H1 (cell line): ENCODE measurements around the gene MTHFS. TPM values are rescaled to one million over a fixed set of nuclear protein-coding genes. Genes with fewer than 3 reads are reported as not detected.

ENCODE experiments used
- CTCF ChIA-PET: fragments of 300-600 bp; sonication (Branson Sonifier 250); formaldehyde crosslinking; loops from one replicate; lab custom pipeline; 2021; ENCODE audit not compliant: partially characterized antibody; lab: Charles Lee
- POLR2A ChIA-PET: fragments of 300-600 bp; sonication (Branson Sonifier 250); formaldehyde crosslinking; loops from one replicate; lab custom pipeline; 2021; ENCODE audit warnings: inconsistent platforms; ENCODE audit not compliant: partially characterized antibody; lab: Charles Lee
- DNase-seq, 2 experiments: peaks; one replicate each; pipeline versions ENCODE4 v3.0.0 to v3.0.0-alpha.2; 2010 to 2022; ENCODE audit warnings: low spot score in 2 of 2, low read depth in 1 of 2, mixed read lengths in 1 of 2
- FAIRE-seq: peaks from 2 replicates; lab custom pipeline; 2011; peaks lifted over from hg19 to GRCh38; lab: Jason Lieb, UNC
- H2AFZ ChIP-seq: 2 replicates; pipeline ENCODE4 v1.8.1; 2012; ENCODE audit warnings: low read length, inconsistent platforms
- H2AK5ac ChIP-seq: 2 replicates; pipeline ENCODE4 v1.6.1; 2013; ENCODE audit warnings: low read depth, low read length
- H2BK120ac ChIP-seq: replicated peaks from 2 replicates; pipeline ENCODE3; 2013; ENCODE audit warnings: low read depth, low read length, inconsistent platforms
- H2BK12ac ChIP-seq: 2 replicates; pipeline ENCODE4 v1.6.1; 2013; ENCODE audit warnings: low read depth, low read length
- H2BK15ac ChIP-seq: 2 replicates; pipeline ENCODE4 v1.6.1; 2013; ENCODE audit warnings: low read length
- H2BK20ac ChIP-seq: 2 replicates; pipeline ENCODE4 v1.6.1; 2013; ENCODE audit warnings: low read length
- H2BK5ac ChIP-seq: 2 replicates; pipeline ENCODE4 v1.6.1; 2013; ENCODE audit warnings: low read depth, low read length
- H3K14ac ChIP-seq: 2 replicates; pipeline ENCODE4 v1.6.1; 2013; ENCODE audit warnings: inconsistent platforms; ENCODE audit not compliant: insufficient read length
- H3K18ac ChIP-seq: 2 replicates; pipeline ENCODE4 v1.6.1; 2013; ENCODE audit warnings: low read length; ENCODE audit errors: extremely low read depth
- H3K23ac ChIP-seq: 2 replicates; pipeline ENCODE4 v1.6.1; 2013; ENCODE audit warnings: inconsistent platforms; ENCODE audit not compliant: insufficient read length
- H3K23me2 ChIP-seq: 2 replicates; pipeline ENCODE4 v1.6.1; 2013; ENCODE audit warnings: low read depth, low read length
- H3K27ac ChIP-seq: 2 replicates; pipeline ENCODE4 v1.6.1; 2011; ENCODE audit warnings: low read depth, low read length, inconsistent platforms
- H3K27me3 ChIP-seq, 4 experiments: replicated peaks in 1 of 4; 1 replicate in 1 of 4; 2 replicates in 3 of 4; pipeline versions ENCODE4 v1.6.1 to v1.8.1; 2011 to 2013; ENCODE audit warnings: low read length in 3 of 4, mild to moderate bottlenecking in 3 of 4, inconsistent platforms in 2 of 4, mixed read lengths in 2 of 4, moderate library complexity in 1 of 4; ENCODE audit not compliant: control insufficient read depth in 3 of 4, insufficient read depth in 3 of 4; ENCODE audit errors: extremely low read depth in 1 of 4
- H3K36me3 ChIP-seq, 4 experiments: 2 replicates each; pipeline versions ENCODE4 v1.6.1 to v1.8.1; 2011 to 2013; ENCODE audit warnings: mild to moderate bottlenecking in 4 of 4, low read length in 3 of 4, moderate library complexity in 2 of 4, control low read depth in 1 of 4, inconsistent platforms in 1 of 4; ENCODE audit not compliant: insufficient read depth in 4 of 4, control insufficient read depth in 2 of 4
- H3K4ac ChIP-seq: replicated peaks from 2 replicates; pipeline ENCODE3; 2013; ENCODE audit warnings: low read length, low read depth, mixed read lengths, inconsistent platforms; ENCODE audit not compliant: insufficient read length
- H3K4me1 ChIP-seq, 4 experiments: replicated peaks in 1 of 4; 1 replicate in 1 of 4; 2 replicates in 3 of 4; pipeline versions ENCODE4 v1.6.1 to v1.8.1; 2011 to 2013; ENCODE audit warnings: low read length in 3 of 4, inconsistent platforms in 2 of 4, mixed read lengths in 1 of 4; ENCODE audit not compliant: insufficient read depth in 4 of 4, control insufficient read depth in 3 of 4
- H3K4me2 ChIP-seq, 2 experiments: 2 replicates each; pipeline versions ENCODE4 v1.6.1 to v1.8.1; 2011 to 2013; ENCODE audit warnings: low read depth in 2 of 2, low read length in 2 of 2, control low read depth in 1 of 2, inconsistent platforms in 1 of 2, mild to moderate bottlenecking in 1 of 2; ENCODE audit not compliant: insufficient read depth in 1 of 2
- H3K4me3 ChIP-seq, 4 experiments: fragments of 200-600, 300-600 bp in 1 of 4; sonication (generic), shearing (Covaris generic), sonication (Bioruptor Twin) in 1 of 4; 2 replicates each; pipeline versions ENCODE4 v1.5.1 to v1.8.1; 2011 to 2016; ENCODE audit warnings: low read length in 4 of 4, low read depth in 3 of 4, control low read depth in 2 of 4, inconsistent platforms in 2 of 4, mild to moderate bottlenecking in 2 of 4, mixed read lengths in 1 of 4, moderate library complexity in 1 of 4; ENCODE audit not compliant: insufficient read depth in 2 of 4; ENCODE audit errors: extremely low read depth in 1 of 4
- H3K56ac ChIP-seq: replicated peaks from 2 replicates; pipeline ENCODE3; 2013; ENCODE audit warnings: low read depth, mild to moderate bottlenecking, mixed read lengths, low read length, inconsistent platforms; ENCODE audit not compliant: insufficient read length
- H3K79me1 ChIP-seq: 2 replicates; pipeline ENCODE4 v1.6.1; 2013; ENCODE audit warnings: low read depth, low read length, control low read depth
- H3K79me2 ChIP-seq, 2 experiments: 2 replicates each; pipeline versions ENCODE4 v1.6.1 to v1.8.1; 2012 to 2013; ENCODE audit warnings: low read length in 2 of 2, mild to moderate bottlenecking in 2 of 2, inconsistent platforms in 1 of 2; ENCODE audit not compliant: insufficient read depth in 2 of 2, control insufficient read depth in 1 of 2
- H3K9ac ChIP-seq, 4 experiments: replicated peaks in 1 of 4; 1 replicate in 1 of 4; 2 replicates in 3 of 4; pipeline versions ENCODE4 v1.6.1 to v1.8.1; 2011 to 2013; ENCODE audit warnings: low read depth in 3 of 4, low read length in 3 of 4, control low read depth in 2 of 4, mild to moderate bottlenecking in 2 of 4, moderate library complexity in 2 of 4, inconsistent platforms in 1 of 4; ENCODE audit errors: extremely low read depth in 1 of 4
- H3K9me3 ChIP-seq, 2 experiments: 2 replicates each; pipeline versions ENCODE4 v1.6.1 to v1.8.1; 2012 to 2013; ENCODE audit warnings: mild to moderate bottlenecking in 2 of 2, moderate library complexity in 2 of 2, control low read depth in 1 of 2, inconsistent platforms in 1 of 2, low read depth in 1 of 2, low read length in 1 of 2, mixed read lengths in 1 of 2; ENCODE audit not compliant: insufficient read depth in 2 of 2
- H4K20me1 ChIP-seq, 2 experiments: replicated peaks in 1 of 2; 2 replicates each; pipeline versions ENCODE3 to v1.8.1; 2011 to 2013; ENCODE audit warnings: inconsistent platforms in 2 of 2, low read length in 2 of 2, mild to moderate bottlenecking in 1 of 2; ENCODE audit not compliant: insufficient read depth in 2 of 2, control insufficient read depth in 1 of 2
- H4K5ac ChIP-seq: 2 replicates; pipeline ENCODE4 v1.6.1; 2013; ENCODE audit warnings: low read length, low read depth, mixed read lengths, inconsistent platforms; ENCODE audit not compliant: insufficient read length
- H4K8ac ChIP-seq: 2 replicates; pipeline ENCODE4 v1.8.0; 2013; ENCODE audit warnings: mild to moderate bottlenecking, moderate library complexity, low read length, inconsistent platforms; ENCODE audit not compliant: insufficient read depth; ENCODE audit errors: extremely low read depth
- H4K91ac ChIP-seq: replicated peaks from 2 replicates; pipeline ENCODE3; 2013; ENCODE audit warnings: low read length, mixed read lengths, inconsistent platforms; ENCODE audit not compliant: insufficient read length
- BACH1 ChIP-seq: IDR thresholded peaks from 2 replicates; pipeline ENCODE4 v1.6.1; 2012; ENCODE audit warnings: low read length, improper control_type of control experiment
- GTF2F1 ChIP-seq: IDR thresholded peaks from 2 replicates; pipeline ENCODE4 v1.6.1; 2012; ENCODE audit warnings: low read depth, low read length, improper control_type of control experiment, borderline replicate concordance
- HDAC2 ChIP-seq, 2 experiments: fragments of 300-600 bp in 1 of 2; sonication (generic) in 1 of 2; IDR thresholded peaks; 2 replicates each; pipeline ENCODE4 v1.6.1; 2011 to 2012; ENCODE audit warnings: low read depth in 2 of 2, low read length in 2 of 2, mild to moderate bottlenecking in 2 of 2, moderate library complexity in 2 of 2, borderline replicate concordance in 1 of 2, inconsistent platforms in 1 of 2
- HDAC6 ChIP-seq: IDR thresholded peaks from one replicate; pipeline ENCODE4 v1.7.1; 2012; ENCODE audit warnings: low read depth, mild to moderate bottlenecking, inconsistent platforms, low read length, moderate library complexity
- KDM4A ChIP-seq: IDR thresholded peaks from one replicate; pipeline ENCODE4 v1.7.1; 2012; ENCODE audit warnings: low read depth, mild to moderate bottlenecking, moderate library complexity, low read length, inconsistent platforms; ENCODE audit not compliant: severe bottlenecking
- MAFK ChIP-seq: IDR thresholded peaks from 2 replicates; pipeline ENCODE4 v1.6.1; 2012; ENCODE audit warnings: low read depth, mild to moderate bottlenecking, improper control_type of control experiment, low read length
- MAX ChIP-seq: IDR thresholded peaks from 2 replicates; pipeline ENCODE4 v1.6.1; 2012; ENCODE audit warnings: inconsistent platforms
- NANOG ChIP-seq: IDR thresholded peaks from 2 replicates; pipeline ENCODE4 v1.6.1; 2011; ENCODE audit warnings: low read length, low read depth, mild to moderate bottlenecking, inconsistent platforms; ENCODE audit not compliant: insufficient read depth, poor library complexity, severe bottlenecking
- POLR2A ChIP-seq, 2 experiments: IDR thresholded peaks; 1 replicate in 1 of 2; 2 replicates in 1 of 2; pipeline ENCODE4 v1.6.1; 2011; ENCODE audit warnings: low read depth in 2 of 2, low read length in 2 of 2, mild to moderate bottlenecking in 2 of 2; ENCODE audit errors: control extremely low read depth in 1 of 2
- RAD21 ChIP-seq, 2 experiments: IDR thresholded peaks in 1 of 2; conservative IDR thresholded peaks in 1 of 2; 2 replicates each; pipeline ENCODE4 v1.6.1; 2011; ENCODE audit warnings: low read depth in 2 of 2, low read length in 2 of 2, improper control_type of control experiment in 1 of 2, inconsistent platforms in 1 of 2, mild to moderate bottlenecking in 1 of 2, moderate library complexity in 1 of 2
- RXRA ChIP-seq: IDR thresholded peaks from 2 replicates; pipeline ENCODE4 v1.6.1; 2011; ENCODE audit warnings: low read depth, mild to moderate bottlenecking, low read length, moderate library complexity; ENCODE audit not compliant: insufficient read depth
- SP1 ChIP-seq: IDR thresholded peaks from 2 replicates; pipeline ENCODE4 v1.6.1; 2011; ENCODE audit warnings: low read depth, low read length
- TCF12 ChIP-seq: IDR thresholded peaks from 2 replicates; pipeline ENCODE4 v1.6.1; 2011; ENCODE audit warnings: low read depth, mild to moderate bottlenecking, low read length
- WGBS, 2 experiments: shearing (Covaris generic) in 1 of 2; methylation state at CpG; one replicate each; pipeline versions ENCODE4 v1.1.6 to v1.1.7; 2013 to 2015; ENCODE audit warnings: low lambda C conversion rate in 2 of 2, mixed read lengths in 2 of 2, inconsistent platforms in 1 of 2, low coverage in 1 of 2, missing lambda C conversion rate in 1 of 2; ENCODE audit not compliant: insufficient replicate concordance in 2 of 2, insufficient coverage in 1 of 2, insufficient read length in 1 of 2; ENCODE audit errors: extremely low coverage in 1 of 2, missing lambda C conversion rate in 1 of 2; 5-methylcytosine and 5-hydroxymethylcytosine counted together
- polyA plus RNA-seq, 7 experiments: library from polyadenylated mRNA; depleted of rRNA in 3 of 7; stranded (reverse) in 5 of 7; unstranded in 2 of 7; fragments of >200 nt in 5 of 7; fragments of 200-250 nt in 2 of 7; gene quantifications; 1 replicate in 5 of 7; 2 replicates in 1 of 7; 4 replicates in 1 of 7; pipeline versions ENCODE4 v1.2.1 to v1.2.3, GENCODE V29; 2011 to 2013; ENCODE audit warnings: missing spikeins in 2 of 7, mixed read lengths in 2 of 7
- total RNA-seq: library from RNA; stranded (reverse); fragmentation: NEBNext Ultra II Directional; extraction: Animal tissue kit (Norgen Biotek cat#: 25700); gene quantifications from 2 replicates; pipeline ENCODE4 v1.2.1, GENCODE V29; 2021

Gene MTHFS
- total and polyA plus RNA-seq, 2 of the 8 experiments (the other 6 are each of a cell fraction or from before 2014, with no cell fraction given), result 27.3 to 37.2 TPM

GRCh38 chr15:79834495-79834894 lies 62.3 kb downstream of the MTHFS start:
- Histone ChIP-seq H3K56ac (no peak overlapping the region), H4K8ac (no peak overlapping the region), H2BK120ac (no peak overlapping the region), H2AK5ac (no peak overlapping the region), H3K4ac (no peak overlapping the region), H3K23ac (no peak overlapping the region), H3K27me3 (no peaks in the 10 kb centered on the region), H3K79me1 (no peaks in the 10 kb centered on the region), H3K18ac (no peak overlapping the region), H3K36me3 (peaks cover 0 to 4% (median 0%) of the 10 kb centered on the region in 4 experiments; a peak in 3 of 8 replicates), H3K4me2 (no peak overlapping the region), H3K14ac (no peak overlapping the region), H4K91ac (no peak overlapping the region), H2BK5ac (no peak overlapping the region), H3K9ac (no peak overlapping the region), H2BK12ac (no peak overlapping the region), H3K4me3 (no peak overlapping the region), H4K20me1 (no peaks in the 10 kb centered on the region), H3K9me3 (no peaks in the 10 kb centered on the region), H2BK15ac (no peak overlapping the region), H2AFZ (no peak overlapping the region), H2BK20ac (no peak overlapping the region), H3K79me2 (no peaks in the 10 kb centered on the region), H4K5ac (no peak overlapping the region), H3K23me2 (no peaks in the 10 kb centered on the region), H3K27ac (no peak overlapping the region), H3K4me1 (no peaks in the 10 kb centered on the region)
- DNase-seq, result no peak
- FAIRE-seq, result no peak
- CTCF ChIA-PET, result interaction anchor here (0.9 kb wide), 1 partner anchor 17 kb away, joined by 3 read pairs; no protein-coding TSS in a partner anchor
- POLR2A ChIA-PET, result no interaction called here
- WGBS, 2 experiments, result 91% methylated on average over 4 of the region's 4 CpGs; no CpG with 5 or more reads in 1 of the 2 experiments
- TF ChIP-seq RXRA (no peak), TCF12 (no peak), NANOG (no peak), KDM4A (no peak), HDAC2 (IDR thresholded peaks at IDR 0.05; ENCODE audit: borderline replicate concordance in 1 of 2, low read depth in 2 of 2, low read length in 2 of 2) (no peak), SP1 (no peak), GTF2F1 (no peak), BACH1 (no peak), RAD21 (IDR thresholded peaks at IDR 0.05 in 1 of 2, conservative IDR thresholded peaks at IDR 0.05 in 1 of 2; ENCODE audit: low read depth in 2 of 2, low read length in 2 of 2) (no peak), HDAC6 (no peak), MAX (no peak), POLR2A (IDR thresholded peaks at IDR 0.05; ENCODE audit: control extremely low read depth in 1 of 2, low read depth in 2 of 2, low read length in 2 of 2) (no peak), MAFK (no peak)
